Measurements from ENCODE around the gene FLNA.
A peak's percentile ranks its signal among the peaks of the same experiment; 100 is the strongest.

DNA sequence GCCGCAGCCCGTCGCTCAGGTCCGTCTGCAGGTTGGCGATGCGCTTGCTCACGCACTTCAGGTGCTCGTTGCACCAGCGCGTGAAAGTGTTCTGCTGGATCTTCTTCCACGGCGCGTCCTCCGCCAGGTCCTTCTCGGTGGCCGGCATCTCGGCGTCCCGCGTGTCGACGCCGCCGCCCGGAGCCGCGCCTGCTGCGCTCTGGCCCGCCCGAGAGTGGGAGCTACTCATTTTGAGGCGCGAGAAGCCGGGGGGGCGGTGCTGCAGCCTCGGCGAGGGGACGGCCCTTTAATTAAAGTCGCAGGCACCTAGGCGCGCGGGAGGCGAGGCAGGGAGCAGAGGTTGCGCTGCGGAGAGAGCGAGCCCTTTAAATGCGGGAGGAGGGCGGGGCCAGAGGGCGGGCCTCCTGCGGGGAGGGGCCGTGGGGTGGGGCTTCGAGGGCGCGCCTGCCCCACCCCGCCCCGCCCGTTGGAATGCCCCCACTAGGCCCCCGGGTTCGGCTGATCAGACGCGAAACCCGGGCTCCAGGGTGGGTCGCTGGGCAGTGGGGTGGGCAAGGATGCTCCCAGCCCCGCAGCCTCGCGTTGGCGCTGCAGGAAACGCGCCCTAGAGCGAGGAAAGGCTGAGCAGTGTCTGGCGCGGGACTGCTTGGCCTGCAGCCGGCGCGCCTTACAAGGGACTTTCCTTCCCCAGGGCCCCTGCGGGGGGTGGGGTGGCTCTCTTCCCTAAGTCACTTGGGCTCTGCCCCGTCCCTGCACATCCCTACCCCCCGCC lies 3.2 kb downstream of the FLNA start:
- TF ChIP-seq, protein P1, sequence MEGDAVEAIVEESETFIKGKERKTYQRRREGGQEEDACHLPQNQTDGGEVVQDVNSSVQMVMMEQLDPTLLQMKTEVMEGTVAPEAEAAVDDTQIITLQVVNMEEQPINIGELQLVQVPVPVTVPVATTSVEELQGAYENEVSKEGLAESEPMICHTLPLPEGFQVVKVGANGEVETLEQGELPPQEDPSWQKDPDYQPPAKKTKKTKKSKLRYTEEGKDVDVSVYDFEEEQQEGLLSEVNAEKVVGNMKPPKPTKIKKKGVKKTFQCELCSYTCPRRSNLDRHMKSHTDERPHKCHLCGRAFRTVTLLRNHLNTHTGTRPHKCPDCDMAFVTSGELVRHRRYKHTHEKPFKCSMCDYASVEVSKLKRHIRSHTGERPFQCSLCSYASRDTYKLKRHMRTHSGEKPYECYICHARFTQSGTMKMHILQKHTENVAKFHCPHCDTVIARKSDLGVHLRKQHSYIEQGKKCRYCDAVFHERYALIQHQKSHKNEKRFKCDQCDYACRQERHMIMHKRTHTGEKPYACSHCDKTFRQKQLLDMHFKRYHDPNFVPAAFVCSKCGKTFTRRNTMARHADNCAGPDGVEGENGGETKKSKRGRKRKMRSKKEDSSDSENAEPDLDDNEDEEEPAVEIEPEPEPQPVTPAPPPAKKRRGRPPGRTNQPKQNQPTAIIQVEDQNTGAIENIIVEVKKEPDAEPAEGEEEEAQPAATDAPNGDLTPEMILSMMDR (IDR thresholded peaks at IDR 0.05 in 2 of 3, conservative IDR thresholded peaks at IDR 0.05 in 1 of 3; ENCODE audit: insufficient read depth in 2 of 3, low read depth in 1 of 3, low read length in 3 of 3): peak in 1 of 3 experiments; percentile 51; a peak in 2 of 6 replicates
- TF ChIP-seq NCOA2 (IDR thresholded peaks at IDR 0.05; ENCODE audit: partially characterized antibody in 2 of 2) (no peak), ZNF12 (CRISPR knock-in tag; IDR thresholded peaks at IDR 0.05) (peak; percentile 74; the same call in 1 of the 2 replicates), ZSCAN29 (IDR thresholded peaks at IDR 0.05) (no peak), POLR2G (IDR thresholded peaks at IDR 0.05; ENCODE audit: low read depth, low read length) (peak; percentile 100), CCAR2 (IDR thresholded peaks at IDR 0.05; ENCODE audit: low read depth, low read length) (no peak), CEBPB (tag; IDR thresholded peaks at IDR 0.05) (no peak), GABPB1 (CRISPR knock-in tag; IDR thresholded peaks at IDR 0.05) (peak; percentile 57; the same call in 1 of the 2 replicates), RBM39 (optimal IDR thresholded peaks at IDR 0.05; ENCODE audit: low read depth, low read length) (no peak), POLR2A (conservative IDR thresholded peaks at IDR 0.05) (peak; percentile 99), KLF10 (CRISPR knock-in tag; IDR thresholded peaks at IDR 0.05) (no peak)
- TF ChIP-seq, protein P2, sequence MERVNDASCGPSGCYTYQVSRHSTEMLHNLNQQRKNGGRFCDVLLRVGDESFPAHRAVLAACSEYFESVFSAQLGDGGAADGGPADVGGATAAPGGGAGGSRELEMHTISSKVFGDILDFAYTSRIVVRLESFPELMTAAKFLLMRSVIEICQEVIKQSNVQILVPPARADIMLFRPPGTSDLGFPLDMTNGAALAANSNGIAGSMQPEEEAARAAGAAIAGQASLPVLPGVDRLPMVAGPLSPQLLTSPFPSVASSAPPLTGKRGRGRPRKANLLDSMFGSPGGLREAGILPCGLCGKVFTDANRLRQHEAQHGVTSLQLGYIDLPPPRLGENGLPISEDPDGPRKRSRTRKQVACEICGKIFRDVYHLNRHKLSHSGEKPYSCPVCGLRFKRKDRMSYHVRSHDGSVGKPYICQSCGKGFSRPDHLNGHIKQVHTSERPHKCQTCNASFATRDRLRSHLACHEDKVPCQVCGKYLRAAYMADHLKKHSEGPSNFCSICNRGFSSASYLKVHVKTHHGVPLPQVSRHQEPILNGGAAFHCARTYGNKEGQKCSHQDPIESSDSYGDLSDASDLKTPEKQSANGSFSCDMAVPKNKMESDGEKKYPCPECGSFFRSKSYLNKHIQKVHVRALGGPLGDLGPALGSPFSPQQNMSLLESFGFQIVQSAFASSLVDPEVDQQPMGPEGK (CRISPR knock-in tag; IDR thresholded peaks at IDR 0.05; ENCODE audit: borderline replicate concordance): no peak
- TF ChIP-seq, protein P3, sequence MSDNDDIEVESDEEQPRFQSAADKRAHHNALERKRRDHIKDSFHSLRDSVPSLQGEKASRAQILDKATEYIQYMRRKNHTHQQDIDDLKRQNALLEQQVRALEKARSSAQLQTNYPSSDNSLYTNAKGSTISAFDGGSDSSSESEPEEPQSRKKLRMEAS (CRISPR knock-in tag; IDR thresholded peaks at IDR 0.05): peak; percentile 68
- TF ChIP-seq, protein P4, sequence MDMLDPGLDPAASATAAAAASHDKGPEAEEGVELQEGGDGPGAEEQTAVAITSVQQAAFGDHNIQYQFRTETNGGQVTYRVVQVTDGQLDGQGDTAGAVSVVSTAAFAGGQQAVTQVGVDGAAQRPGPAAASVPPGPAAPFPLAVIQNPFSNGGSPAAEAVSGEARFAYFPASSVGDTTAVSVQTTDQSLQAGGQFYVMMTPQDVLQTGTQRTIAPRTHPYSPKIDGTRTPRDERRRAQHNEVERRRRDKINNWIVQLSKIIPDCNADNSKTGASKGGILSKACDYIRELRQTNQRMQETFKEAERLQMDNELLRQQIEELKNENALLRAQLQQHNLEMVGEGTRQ (CRISPR knock-in tag; IDR thresholded peaks at IDR 0.05): no peak
